ENCODE measurements around the gene PDGFD. TPM values are rescaled to one million over a fixed set of nuclear protein-coding genes. Genes with fewer than 3 reads are reported as not detected.

The PDGFD gene
- total RNA-seq, 1 donor: 6.9 TPM

DNA sequence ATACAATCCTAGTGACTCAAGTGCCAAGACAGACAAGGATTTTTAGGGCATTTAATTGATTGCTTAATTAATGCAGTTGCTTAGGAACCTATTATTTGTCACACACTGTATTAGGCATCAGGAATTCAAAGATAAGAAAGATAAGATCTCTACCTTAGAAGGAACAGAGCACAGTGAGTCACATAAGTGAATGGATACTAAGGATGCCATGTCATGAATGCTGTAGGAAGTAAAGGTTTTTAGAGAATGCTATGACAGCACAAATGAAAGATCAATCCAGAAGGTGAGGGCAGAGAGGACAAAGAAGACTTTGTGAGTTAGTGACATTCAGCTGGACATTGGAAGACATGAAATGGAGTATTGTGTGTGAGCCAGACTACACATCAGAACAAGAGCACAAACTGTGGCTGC is 275.4 kb downstream of the PDGFD start:
- TF ChIP-seq, protein P1, sequence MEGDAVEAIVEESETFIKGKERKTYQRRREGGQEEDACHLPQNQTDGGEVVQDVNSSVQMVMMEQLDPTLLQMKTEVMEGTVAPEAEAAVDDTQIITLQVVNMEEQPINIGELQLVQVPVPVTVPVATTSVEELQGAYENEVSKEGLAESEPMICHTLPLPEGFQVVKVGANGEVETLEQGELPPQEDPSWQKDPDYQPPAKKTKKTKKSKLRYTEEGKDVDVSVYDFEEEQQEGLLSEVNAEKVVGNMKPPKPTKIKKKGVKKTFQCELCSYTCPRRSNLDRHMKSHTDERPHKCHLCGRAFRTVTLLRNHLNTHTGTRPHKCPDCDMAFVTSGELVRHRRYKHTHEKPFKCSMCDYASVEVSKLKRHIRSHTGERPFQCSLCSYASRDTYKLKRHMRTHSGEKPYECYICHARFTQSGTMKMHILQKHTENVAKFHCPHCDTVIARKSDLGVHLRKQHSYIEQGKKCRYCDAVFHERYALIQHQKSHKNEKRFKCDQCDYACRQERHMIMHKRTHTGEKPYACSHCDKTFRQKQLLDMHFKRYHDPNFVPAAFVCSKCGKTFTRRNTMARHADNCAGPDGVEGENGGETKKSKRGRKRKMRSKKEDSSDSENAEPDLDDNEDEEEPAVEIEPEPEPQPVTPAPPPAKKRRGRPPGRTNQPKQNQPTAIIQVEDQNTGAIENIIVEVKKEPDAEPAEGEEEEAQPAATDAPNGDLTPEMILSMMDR (IDR thresholded peaks at IDR 0.05; ENCODE audit: insufficient read depth, low read depth, low read length): no peak

DNA sequence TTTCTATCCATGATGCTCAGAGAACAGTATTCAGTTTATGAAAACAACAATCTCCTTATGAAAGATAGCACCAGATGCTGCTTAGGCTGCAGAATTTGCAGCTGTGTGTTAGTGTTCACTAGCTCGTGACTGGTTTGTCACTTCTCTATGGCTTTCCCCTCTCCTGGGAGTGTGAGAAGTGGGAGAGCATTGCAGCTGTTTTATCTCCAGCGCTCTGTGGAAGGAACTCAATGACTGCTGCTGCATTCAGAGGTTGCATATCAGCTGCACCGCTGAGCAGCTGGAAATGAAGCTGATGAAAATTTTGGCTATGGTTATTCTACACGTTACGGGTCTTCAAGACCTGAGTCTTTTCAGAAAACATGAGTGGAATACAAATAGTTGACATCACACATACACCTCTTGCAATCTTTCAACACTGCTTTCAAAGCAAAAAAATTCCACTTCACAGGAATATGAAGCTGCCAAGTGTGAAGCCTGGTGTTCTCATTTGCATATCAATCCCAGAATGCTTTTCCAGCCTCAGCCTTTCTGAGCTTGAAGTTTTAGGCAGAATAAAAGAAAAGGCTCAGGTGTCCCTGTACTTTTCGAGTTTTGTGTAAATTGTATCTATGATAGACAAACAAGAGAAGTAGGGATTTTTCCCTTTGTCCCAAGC is 276.8 kb downstream of the PDGFD start:
- no peak for DNase-seq (ENCODE audit: low read depth)
- H3K4me3 ChIP-seq (ENCODE audit: low read depth, low read length): no peak overlapping the region
- TF ChIP-seq, protein P1 (IDR thresholded peaks at IDR 0.05; ENCODE audit: insufficient read depth, low read depth, low read length): no peak

More for the DNA sequence above, 275.4 kb downstream of the PDGFD start:
- no peak overlapping the region for H3K4me3 ChIP-seq (ENCODE audit: low read depth, low read length)
- no peak for DNase-seq (ENCODE audit: low read depth)

DNA sequence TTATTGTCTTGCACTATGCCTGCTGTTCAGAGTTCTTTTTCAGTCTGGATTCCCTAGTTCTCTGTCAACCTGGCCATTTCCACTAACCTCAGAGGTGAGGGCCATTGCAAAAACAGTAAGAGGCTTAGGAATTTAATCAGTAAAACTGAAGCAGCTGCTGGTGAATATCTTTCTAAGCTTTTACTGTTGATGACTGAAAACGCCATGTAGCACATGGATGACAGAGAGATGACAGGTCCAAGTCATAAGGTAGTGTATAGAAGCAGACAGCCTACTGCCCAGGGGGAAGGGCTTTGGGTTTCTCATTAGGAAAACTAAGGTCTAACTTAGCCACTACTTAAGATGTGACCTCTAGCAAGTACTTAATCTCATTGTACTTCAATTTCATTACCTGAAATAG is 280.1 kb downstream of the PDGFD start:
- TF ChIP-seq, protein P1 (IDR thresholded peaks at IDR 0.05; ENCODE audit: insufficient read depth, low read depth, low read length): no peak

DNA sequence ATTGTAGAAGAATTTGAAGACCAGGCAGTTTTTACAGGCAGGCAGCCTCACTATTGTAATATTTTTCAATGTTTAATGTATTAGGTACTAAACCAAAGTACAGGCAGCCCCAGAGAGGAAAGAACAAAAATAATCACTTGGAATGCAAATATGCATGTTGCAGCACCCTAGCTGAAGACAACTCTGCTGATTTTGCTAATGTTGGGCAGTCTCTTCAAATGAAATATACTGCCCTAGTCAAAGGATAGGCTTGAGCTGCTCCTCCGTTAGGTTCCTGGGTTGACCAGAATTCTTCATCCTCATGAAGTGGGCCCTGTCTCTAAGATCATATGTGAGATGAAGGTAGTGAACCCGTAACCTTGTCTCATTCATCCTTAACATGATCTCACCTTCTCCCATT is 280.7 kb downstream of the PDGFD start:
- TF ChIP-seq, protein P1 (IDR thresholded peaks at IDR 0.05; ENCODE audit: insufficient read depth, low read depth, low read length): no peak
- no peak overlapping the region for H3K4me3 ChIP-seq (ENCODE audit: low read depth, low read length)
- DNase-seq (ENCODE audit: low read depth): no peak

More for the DNA sequence above, 280.1 kb downstream of the PDGFD start:
- no peak for DNase-seq (ENCODE audit: low read depth)
- H3K4me3 ChIP-seq (ENCODE audit: low read depth, low read length): no peak overlapping the region

DNA sequence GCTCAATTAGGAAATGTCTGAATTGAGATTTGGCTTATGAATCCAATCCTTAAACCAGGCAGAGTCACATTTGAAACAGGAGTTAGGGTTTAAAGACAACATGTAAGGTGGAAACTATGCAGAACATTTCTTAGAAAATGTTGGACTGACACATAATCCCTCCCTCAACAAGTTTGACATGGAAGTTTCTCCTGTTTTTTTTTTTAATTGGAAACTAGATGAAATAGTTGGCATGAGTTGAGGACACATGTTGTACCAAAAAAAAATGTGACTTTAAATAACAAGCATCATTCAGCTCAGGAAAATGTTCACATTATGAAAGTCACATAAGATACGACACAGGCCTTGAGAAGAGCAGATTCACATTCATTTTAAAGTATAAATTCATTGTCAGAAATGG is 282.4 kb downstream of the PDGFD start:
- no peak overlapping the region for H3K4me3 ChIP-seq (ENCODE audit: low read depth, low read length)
- no peak for DNase-seq (ENCODE audit: low read depth)
- TF ChIP-seq, protein P1 (IDR thresholded peaks at IDR 0.05; ENCODE audit: insufficient read depth, low read depth, low read length): no peak

DNA sequence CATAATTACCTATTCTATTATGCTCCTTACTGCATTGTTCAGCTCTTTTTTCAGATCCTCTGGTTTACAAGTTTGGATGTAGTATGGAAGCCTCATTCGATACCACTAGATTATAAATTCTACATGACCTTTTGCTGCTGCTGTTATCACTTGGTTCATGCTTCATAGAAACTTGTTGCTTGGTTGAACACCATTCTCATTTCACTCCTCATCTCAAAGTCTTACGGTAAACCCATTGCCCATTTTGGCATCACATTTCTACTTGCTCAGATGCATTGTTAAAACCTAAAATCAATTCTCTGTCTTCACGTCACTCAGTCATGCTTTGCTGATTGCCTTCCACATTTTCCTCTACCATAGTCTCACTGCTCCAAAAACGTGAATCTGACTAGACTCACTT is 283.0 kb downstream of the PDGFD start:
- no peak for DNase-seq (ENCODE audit: low read depth)
- TF ChIP-seq, protein P1 (IDR thresholded peaks at IDR 0.05; ENCODE audit: insufficient read depth, low read depth, low read length): no peak
- H3K4me3 ChIP-seq (ENCODE audit: low read depth, low read length): no peak overlapping the region

DNA sequence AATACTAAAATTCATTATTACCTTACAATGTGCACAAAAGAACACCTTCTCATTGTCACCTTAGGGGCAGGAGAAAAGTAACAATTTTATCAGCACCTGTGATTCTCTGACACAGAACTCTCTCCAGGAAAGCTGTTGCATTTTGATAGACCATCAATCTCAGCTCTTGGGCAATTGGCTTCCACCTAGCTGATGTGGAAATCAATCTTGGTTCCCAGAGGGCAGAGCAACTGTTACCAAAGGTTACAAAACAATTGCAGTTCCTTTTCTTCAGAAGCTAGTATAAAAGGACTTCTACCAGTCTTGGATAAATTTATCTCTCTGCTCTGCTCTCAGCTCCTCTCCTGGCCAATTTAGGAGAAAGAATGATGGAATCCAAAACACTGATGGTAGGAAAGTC is 285.3 kb downstream of the PDGFD start:
- TF ChIP-seq, protein P1 (IDR thresholded peaks at IDR 0.05; ENCODE audit: insufficient read depth, low read depth, low read length): no peak
- no peak overlapping the region for H3K4me3 ChIP-seq (ENCODE audit: low read depth, low read length)
- DNase-seq (ENCODE audit: low read depth): no peak
